GM12874 (cell line): ENCODE data around the gene H6PD.

Experiments
- TF ChIP-seq, protein P1 (sequence below): IDR thresholded peaks from 2 replicates; pipeline ENCODE4 v1.5.1; 2011; ENCODE audit warnings: low read depth, mild to moderate bottlenecking, control low read depth, low read length, moderate library complexity; ENCODE audit not compliant: insufficient read depth

H6PD gene

DNA sequence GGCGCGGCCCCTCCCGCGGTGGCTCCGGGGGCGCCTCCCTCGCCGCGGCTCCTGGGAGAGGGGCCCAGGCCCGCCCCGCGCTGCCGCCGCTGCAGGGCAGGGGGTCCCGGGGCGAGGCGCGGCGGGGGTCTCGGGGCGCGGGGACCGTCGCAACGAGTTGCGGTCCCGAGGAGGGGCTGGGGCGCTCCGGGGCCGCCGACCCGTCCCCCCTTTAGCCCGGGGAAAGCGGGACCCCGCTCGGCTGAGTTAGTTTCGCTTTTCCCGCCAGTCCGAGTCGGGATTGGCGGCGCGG lies 58.6 kb downstream of the H6PD start:
- TF ChIP-seq, protein P1, sequence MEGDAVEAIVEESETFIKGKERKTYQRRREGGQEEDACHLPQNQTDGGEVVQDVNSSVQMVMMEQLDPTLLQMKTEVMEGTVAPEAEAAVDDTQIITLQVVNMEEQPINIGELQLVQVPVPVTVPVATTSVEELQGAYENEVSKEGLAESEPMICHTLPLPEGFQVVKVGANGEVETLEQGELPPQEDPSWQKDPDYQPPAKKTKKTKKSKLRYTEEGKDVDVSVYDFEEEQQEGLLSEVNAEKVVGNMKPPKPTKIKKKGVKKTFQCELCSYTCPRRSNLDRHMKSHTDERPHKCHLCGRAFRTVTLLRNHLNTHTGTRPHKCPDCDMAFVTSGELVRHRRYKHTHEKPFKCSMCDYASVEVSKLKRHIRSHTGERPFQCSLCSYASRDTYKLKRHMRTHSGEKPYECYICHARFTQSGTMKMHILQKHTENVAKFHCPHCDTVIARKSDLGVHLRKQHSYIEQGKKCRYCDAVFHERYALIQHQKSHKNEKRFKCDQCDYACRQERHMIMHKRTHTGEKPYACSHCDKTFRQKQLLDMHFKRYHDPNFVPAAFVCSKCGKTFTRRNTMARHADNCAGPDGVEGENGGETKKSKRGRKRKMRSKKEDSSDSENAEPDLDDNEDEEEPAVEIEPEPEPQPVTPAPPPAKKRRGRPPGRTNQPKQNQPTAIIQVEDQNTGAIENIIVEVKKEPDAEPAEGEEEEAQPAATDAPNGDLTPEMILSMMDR = no peak

DNA sequence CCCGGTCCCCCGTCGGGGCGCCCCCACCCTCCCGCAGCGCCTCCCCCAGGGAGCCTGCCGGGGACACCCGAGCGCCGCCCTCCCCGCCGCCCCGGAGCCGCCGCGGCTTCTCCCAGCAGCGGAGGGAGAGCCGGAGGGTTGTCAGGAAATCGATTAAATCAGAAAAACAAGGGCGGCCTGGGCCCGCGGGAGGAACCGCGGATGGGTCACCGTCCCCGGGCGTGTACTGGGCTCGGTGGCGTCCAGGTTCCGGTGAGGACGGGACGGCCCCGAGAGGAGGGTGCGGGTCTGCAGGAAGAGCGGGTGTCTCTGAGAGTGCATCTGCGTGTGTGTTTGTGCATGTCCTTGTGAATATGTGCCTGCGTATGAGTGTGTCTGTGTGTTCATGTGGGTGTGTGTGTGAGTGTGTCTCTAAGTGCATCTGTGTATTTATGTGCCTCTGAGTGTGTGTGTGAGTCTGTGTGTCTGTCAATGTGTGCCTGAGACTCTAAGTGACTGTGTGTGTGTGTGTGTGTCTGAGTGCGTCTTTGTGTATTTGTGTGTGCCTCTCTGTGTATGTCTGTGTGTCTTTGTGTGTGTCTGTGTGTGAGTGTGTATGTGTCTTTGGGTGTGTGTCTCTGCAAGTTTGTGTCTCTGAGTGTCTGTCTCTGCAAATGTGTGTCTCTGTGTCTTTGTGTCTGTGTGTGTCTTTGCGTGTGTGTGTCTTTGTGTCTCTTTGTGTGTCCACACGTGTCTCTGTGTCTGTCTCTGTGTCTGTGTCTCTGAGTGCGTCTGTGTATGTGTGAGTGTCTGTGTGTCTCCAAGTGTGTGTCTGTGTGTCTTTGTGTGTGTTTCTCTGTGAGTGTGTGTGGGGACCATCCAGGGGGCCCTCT lies 59.2 kb downstream of the H6PD start:
- TF ChIP-seq, protein P1 = no peak

DNA sequence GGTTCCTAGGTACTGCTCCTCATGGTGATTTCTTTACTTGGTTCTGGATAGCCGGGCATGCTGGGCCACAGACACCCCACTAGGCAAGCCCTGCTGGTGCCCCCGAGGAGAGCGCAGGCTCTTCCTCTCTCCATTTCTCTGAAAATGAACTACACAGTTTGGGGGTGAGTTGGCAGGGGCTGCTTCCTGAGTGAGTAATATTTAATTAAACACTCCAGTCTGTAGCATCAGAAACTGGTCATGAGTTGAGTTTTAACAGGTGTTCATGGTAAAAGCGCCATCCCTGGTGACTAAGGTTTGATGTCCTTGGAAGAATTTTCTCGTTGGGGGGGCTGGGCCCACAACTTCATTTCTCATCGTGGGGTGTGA lies 59.8 kb downstream of the H6PD start:
- TF ChIP-seq, protein P1 = no peak

DNA sequence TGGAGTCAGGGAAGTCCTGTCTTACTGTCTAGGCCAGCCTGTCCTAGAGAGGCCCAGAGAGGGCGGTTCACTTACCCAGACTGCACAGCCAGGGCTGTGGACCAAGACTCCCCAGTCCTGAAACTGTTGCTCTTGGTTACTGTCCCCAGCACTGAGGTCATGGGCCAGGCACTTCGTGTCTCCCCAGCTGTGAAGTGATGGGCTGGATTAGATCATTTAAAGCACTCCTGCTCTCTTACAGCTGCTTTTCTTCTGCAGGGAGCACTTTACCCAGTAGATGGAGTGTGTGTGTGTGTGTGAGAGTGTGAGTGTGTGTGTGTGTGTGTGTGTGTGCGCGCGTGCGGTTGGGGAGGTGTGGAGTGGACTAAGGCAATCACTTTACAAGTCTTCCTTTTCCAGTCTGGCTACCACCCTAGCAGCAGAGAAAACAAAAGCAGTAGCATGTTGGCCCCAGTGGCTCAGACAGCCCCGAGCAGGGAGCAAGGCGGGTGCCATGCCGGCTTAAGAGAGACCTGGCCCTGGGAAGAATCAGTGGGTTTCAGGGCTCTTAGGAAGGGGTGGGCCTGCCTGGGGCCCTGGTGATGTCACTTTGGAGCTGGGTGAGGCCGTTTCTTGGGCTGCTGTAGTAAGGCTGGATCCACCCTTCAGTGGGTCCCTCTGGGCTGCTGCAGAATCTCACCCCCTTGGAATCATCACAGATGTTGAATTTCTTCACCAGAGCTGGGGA lies 60.5 kb downstream of the H6PD start:
- TF ChIP-seq, protein P1 = no peak

GRCh38 chr1:9295884-9296283 lies 61.3 kb downstream of the H6PD start:
- TF ChIP-seq, protein P1 = no peak

DNA sequence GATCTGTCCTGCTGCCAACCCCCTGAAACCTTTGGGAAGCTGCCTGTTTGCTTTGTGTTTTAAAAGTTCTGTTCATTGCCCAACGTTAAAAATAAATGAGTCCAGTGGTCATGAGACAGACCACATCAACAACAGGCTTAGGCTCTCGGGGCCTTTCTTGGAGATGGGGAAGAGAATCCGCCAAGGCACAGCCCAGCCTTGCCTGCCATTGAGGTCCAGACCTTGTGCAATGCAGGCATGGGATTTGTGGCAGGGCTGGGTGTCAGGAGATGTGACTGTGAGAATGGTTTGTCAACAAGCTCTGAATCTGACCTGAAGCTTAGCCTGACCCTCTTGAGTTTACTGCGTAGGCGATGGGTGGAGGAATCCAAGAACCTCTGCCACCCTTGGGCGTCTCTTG lies 62.3 kb downstream of the H6PD start:
- TF ChIP-seq, protein P1 = no peak

DNA sequence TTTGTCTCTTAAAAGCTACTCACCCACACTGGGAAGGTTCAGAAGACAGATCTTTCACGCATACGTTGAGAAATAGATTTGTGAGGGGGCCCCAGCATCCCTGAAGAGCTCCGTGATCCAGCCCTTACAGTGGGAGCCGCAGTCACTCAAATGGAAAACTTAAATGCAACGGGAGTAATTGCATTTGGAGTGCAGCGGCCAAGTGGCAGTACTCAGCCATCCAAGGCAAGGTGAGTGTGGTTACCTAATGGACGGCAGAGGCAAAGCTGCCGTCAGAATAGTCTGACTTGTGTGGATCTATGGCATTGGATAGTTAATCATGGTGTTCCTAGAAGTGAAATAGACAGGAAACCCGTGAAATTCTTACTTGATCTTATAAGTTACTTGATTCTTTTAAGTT lies 63.3 kb downstream of the H6PD start:
- TF ChIP-seq, protein P1 = no peak
